Stimulated activated naive CD8-positive, alpha-beta T cell treated with anti-CD3 and anti-CD28 coated beads, Interleukin-15, amount 100 ng/mL, for 72 hours (primary cell): Measurements from ENCODE around the gene KCNIP4.

Experiments used
- ATAC-seq: fragments of 150-1000 bp; cut with Tn5 transposase; 2 replicates; pipeline ENCODE4 v1.10.0; 2021; ENCODE audit warnings: mild to moderate bottlenecking, moderate library complexity
- DNase-seq, 2 donors: peaks; one replicate each; pipeline ENCODE4 v3.0.0; 2021 to 2022
- H3K27ac Mint-ChIP-seq, 2 donors: one replicate each; pipeline ENCODE4 v1.8.0; 2022; ENCODE audit warnings: mild to moderate bottlenecking in 2 of 2, mixed read lengths in 2 of 2, moderate library complexity in 2 of 2
- H3K27me3 Mint-ChIP-seq: one replicate; pipeline ENCODE4 v1.8.0; 2022; ENCODE audit warnings: mixed read lengths
- H3K4me1 Mint-ChIP-seq: one replicate; pipeline ENCODE4 v1.8.0; 2022; ENCODE audit warnings: mild to moderate bottlenecking, mixed read lengths
- H3K4me3 Mint-ChIP-seq, 2 donors: one replicate each; pipeline ENCODE4 v1.8.0; 2022; ENCODE audit warnings: mild to moderate bottlenecking in 2 of 2, mixed read lengths in 2 of 2, moderate library complexity in 1 of 2
- H3K9me3 Mint-ChIP-seq, 2 donors: one replicate each; pipeline ENCODE4 v1.8.0; 2022; ENCODE audit warnings: mixed read lengths in 2 of 2

Gene KCNIP4

DNA sequence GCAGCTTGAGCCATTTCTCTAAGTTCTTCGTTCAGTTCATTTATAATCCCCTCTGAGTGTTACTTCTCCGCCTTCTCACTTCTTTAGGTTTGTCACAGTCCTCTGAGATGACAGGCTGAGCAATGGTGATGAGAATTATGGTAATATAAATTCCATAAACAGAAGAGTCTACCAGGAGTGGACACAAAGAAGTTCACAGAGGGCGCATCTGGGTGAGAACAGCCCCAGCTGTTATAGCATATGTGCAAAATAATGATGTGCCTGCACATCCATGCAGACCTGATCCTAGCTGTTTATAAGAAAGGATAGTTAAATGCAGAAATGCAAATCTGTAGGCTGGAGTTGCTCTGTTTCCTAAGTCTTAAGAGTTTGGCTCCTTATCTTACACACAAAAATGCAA lies 377.5 kb downstream of the KCNIP4 start:
- ATAC-seq, result no peak
- peaks cover 4 to 7% of the 10 kb centered on the region in 2 donors for H3K9me3 Mint-ChIP-seq
- H3K4me3 Mint-ChIP-seq, result no peak overlapping the region

DNA sequence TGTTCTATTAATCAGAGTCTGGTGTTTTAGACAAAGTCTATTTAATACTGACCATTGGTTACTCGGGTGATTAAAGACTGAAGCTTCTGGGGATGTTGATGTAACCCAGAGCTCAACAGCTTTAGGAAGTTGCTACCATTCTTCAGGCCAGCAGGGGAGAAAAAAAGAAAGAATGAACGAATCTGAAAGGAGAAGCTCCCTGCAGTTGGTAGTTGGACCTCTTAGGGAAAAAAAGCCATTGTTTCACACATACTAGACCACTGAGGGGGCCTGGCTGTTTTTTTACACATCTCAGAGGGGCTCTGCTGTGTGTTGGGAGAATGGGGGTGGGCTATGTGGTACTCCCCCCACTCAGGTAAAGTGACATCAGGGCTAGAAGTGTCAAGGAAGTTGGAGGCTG lies 378.9 kb downstream of the KCNIP4 start:
- H3K27me3 Mint-ChIP-seq, result no peaks in the 10 kb centered on the region
- DNase-seq (no peak), ATAC-seq (no peak)
- peaks cover 4 to 9% of the 10 kb centered on the region in 2 donors for H3K9me3 Mint-ChIP-seq
- H3K27ac Mint-ChIP-seq, result no peak overlapping the region
- H3K4me3 Mint-ChIP-seq, result no peak overlapping the region
- H3K4me1 Mint-ChIP-seq, result no peaks in the 10 kb centered on the region

More for the DNA sequence above, 377.5 kb downstream of the KCNIP4 start:
- H3K4me1 Mint-ChIP-seq, result no peaks in the 10 kb centered on the region
- H3K27me3 Mint-ChIP-seq, result no peaks in the 10 kb centered on the region
- no peak for DNase-seq
- no peak overlapping the region for H3K27ac Mint-ChIP-seq

DNA sequence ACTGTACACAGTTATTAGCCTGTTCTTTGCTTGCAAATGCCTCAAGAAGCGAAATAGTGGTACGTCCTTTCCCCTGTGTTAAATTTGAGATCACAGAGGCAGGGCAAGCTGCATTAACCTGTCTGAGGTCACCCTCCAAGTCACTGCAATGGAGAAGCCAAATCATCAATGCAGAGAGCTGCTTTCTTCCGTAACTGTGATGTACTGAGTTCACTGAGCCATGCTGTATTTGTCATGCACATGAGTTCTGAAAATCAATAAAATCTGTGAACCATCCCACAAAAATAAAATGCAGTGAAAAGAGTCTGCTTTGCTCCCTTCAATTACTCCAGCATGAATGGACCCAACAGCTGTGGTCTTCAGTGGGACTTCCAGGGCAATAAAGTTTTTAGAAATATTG lies 393.5 kb downstream of the KCNIP4 start:
- H3K4me1 Mint-ChIP-seq, result no peaks in the 10 kb centered on the region
- no peak for DNase-seq
- no peak for ATAC-seq
- no peaks in the 10 kb centered on the region for H3K9me3 Mint-ChIP-seq
- no peak overlapping the region for H3K27ac Mint-ChIP-seq
- H3K4me3 Mint-ChIP-seq, result no peak overlapping the region
- no peaks in the 10 kb centered on the region for H3K27me3 Mint-ChIP-seq

DNA sequence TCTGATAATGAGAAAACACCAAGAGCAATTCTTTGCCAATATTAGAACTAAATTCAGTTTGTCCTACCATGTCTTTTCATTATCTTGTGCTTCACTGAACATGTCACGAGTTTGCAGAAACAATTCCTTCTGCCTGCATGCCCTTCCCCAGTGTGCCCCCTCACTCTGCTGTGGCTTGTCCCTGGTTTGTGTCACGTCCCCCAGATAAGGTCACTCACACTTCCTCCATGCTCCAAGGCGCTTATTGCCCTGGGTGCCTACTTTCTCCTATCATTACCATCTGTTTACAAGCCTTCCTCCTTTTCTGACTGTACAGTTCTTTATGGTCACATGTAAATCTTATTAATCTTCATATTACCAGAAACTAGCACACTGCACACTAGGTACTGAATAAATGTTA lies 394.1 kb downstream of the KCNIP4 start:
- Mint-ChIP-seq H3K4me1 (no peaks in the 10 kb centered on the region), H3K27me3 (no peaks in the 10 kb centered on the region), H3K27ac (no peak overlapping the region), H3K9me3 (no peaks in the 10 kb centered on the region), H3K4me3 (no peak overlapping the region)
- DNase-seq, result no peak
- no peak for ATAC-seq

DNA sequence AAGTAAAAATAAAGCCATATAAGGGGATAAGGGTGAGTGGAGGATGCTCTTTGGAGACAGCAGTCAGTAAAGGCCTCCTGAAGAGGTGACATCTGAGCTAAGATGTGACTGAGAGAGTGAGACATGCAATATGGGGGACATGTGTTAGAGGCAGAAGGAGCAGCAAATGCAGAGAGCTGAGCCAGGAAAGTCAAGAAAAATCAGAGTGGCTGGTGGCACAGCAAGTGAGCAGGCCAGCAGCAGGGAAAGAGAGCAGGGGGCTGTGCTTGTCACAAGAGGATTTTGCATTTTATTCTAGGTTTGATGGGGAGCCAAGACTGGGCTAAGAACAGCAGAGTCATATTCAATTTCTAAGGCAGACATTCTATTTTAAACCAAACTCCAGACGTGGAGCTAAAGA lies 394.5 kb downstream of the KCNIP4 start:
- no peaks in the 10 kb centered on the region for H3K27me3 Mint-ChIP-seq
- no peaks in the 10 kb centered on the region for H3K9me3 Mint-ChIP-seq
- no peak overlapping the region for H3K27ac Mint-ChIP-seq
- H3K4me1 Mint-ChIP-seq, result no peaks in the 10 kb centered on the region
- no peak overlapping the region for H3K4me3 Mint-ChIP-seq
- ATAC-seq (no peak), DNase-seq (no peak)

DNA sequence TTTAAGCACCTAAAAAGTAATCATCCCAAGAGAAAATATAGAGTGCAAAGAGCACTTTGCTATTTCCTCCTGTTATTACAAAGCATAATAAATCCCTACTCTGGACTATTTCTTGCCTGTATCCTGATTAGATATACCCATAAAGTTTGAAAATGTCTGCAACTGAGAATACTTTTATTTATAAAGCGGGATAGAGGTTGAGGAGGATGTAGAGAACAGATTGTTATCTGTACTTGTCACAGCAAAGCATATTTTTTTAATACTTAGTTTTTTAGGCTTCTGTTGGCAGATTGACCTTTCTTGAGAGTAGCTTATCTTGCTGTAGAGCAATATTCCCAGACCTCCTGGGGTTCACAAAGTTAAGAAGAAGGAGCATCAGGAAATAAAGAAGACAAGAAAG lies 396.1 kb downstream of the KCNIP4 start:
- DNase-seq (no peak), ATAC-seq (no peak)
- H3K27me3 Mint-ChIP-seq, result no peaks in the 10 kb centered on the region
- H3K27ac Mint-ChIP-seq, result no peak overlapping the region
- H3K9me3 Mint-ChIP-seq, result no peaks in the 10 kb centered on the region
- H3K4me3 Mint-ChIP-seq, result no peak overlapping the region
- no peaks in the 10 kb centered on the region for H3K4me1 Mint-ChIP-seq

DNA sequence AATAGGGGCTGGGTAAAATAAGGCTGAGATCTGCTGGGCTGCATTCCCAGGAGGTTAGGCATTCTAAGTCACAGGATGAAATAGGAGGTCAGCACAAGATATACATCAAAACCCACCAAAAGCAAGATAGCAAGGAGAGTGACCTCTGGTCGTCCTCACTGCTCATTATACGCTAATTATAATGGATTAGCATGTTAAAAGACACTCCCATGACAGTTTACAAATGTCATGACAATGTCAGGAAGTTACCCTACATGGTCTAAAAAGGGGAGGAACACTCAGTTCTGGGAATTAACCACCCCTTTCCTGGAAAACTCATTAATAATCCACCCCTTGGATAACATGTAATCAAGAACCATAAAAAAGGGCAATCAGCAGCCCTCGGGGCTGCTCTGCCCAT lies 403.6 kb downstream of the KCNIP4 start:
- H3K27ac Mint-ChIP-seq, result no peak overlapping the region

DNA sequence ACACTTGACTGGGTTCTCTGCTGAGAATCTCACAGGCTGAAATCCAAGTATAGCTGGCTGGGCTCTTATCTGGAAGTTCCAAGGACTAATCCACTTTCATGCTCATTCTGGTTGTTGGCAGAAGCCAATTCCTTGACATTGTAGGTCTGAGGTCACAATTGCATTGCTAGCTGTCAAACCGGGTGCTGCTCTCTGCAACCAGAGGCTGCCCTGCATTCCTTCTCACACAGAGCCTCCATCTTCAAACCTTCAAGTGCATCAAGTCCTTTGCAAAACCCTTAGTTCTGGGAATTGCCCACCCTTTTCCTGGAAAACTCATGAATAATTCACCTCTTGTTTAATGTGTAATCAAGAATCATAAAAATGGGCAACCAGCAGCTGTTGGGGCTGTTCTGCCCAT lies 404.2 kb downstream of the KCNIP4 start:
- no peaks in the 10 kb centered on the region for H3K27me3 Mint-ChIP-seq
- no peak overlapping the region for H3K4me3 Mint-ChIP-seq
- no peak for DNase-seq
- no peak overlapping the region for H3K27ac Mint-ChIP-seq
- H3K9me3 Mint-ChIP-seq, result peaks cover 0 to 3% of the 10 kb centered on the region in 2 donors
- H3K4me1 Mint-ChIP-seq, result no peaks in the 10 kb centered on the region
- no peak for ATAC-seq

More for the DNA sequence above, 403.6 kb downstream of the KCNIP4 start:
- no peak overlapping the region for H3K4me3 Mint-ChIP-seq
- H3K4me1 Mint-ChIP-seq, result no peaks in the 10 kb centered on the region
- DNase-seq, result no peak
- H3K9me3 Mint-ChIP-seq, result peaks cover 0 to 3% of the 10 kb centered on the region in 2 donors
- H3K27me3 Mint-ChIP-seq, result no peaks in the 10 kb centered on the region
- ATAC-seq, result no peak

DNA sequence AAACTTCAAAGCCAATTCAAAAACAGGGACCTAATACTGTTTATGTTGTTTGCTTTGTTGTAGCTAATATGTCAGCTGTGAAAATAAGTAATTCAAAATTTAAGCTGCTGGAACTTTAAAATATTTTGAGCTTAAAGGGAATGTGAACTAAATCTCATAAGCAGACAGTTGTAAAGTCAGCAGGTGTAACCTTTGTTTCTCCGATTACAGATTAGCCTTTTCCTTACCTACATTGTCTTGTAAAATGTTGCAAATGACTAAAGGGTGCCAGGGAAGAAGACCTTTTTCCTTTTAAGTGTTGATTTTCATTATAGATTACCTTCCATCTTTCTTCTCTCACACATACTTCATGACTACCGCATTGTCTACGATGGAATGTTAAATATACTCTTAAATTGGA lies 405.1 kb downstream of the KCNIP4 start:
- H3K9me3 Mint-ChIP-seq, result peaks cover 0 to 8% of the 10 kb centered on the region in 2 donors

DNA sequence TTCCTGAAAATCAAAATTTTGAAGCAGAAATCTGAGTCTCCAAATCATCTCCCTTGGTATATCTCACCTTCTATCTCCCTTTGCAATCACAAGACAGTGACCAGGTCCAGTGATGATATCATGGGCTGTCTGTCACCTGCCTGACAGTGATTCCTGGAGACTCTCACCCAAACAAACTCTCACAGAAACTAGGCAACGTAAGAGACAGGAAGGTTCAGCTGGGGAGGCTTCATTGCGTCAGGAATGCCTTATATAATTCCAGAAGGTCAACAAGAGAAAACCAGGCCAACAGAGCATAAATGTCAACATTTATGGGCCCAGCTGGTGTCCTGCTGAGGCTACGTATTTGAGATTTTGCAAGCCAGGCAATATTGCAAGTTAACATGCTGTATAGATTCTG lies 412.7 kb downstream of the KCNIP4 start:
- H3K4me1 Mint-ChIP-seq, result no peaks in the 10 kb centered on the region
- peaks cover 0 to 10% of the 10 kb centered on the region in 2 donors for H3K9me3 Mint-ChIP-seq
- ATAC-seq, result no peak
- no peaks in the 10 kb centered on the region for H3K27me3 Mint-ChIP-seq
- no peak for DNase-seq
- no peak overlapping the region for H3K27ac Mint-ChIP-seq
- H3K4me3 Mint-ChIP-seq, result no peak overlapping the region

More for the DNA sequence above, 405.1 kb downstream of the KCNIP4 start:
- Mint-ChIP-seq H3K27me3 (no peaks in the 10 kb centered on the region), H3K4me1 (no peaks in the 10 kb centered on the region), H3K4me3 (no peak overlapping the region), H3K27ac (no peak overlapping the region)
- no peak for ATAC-seq
- DNase-seq, result no peak

DNA sequence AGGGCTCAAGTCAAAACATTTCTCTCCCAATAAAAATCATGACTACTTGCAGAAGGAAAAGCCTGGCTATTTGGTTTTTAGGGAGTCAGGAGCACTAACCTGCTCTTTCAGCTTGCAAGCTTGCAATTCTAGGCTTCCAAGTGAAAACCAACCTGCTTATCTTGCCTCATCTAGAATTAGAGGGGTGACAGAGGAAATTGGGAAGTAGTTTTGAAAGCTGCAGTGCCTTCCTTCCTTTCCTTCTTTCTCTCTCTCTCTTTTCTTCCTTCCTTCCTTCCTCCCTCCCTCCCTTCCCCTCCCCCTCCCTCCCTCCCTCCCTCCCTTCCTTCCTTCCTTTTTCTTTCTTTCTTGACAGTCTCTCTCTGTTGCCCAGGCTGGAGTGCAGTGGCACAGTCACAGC lies 417.5 kb downstream of the KCNIP4 start:
- Mint-ChIP-seq H3K27me3 (no peaks in the 10 kb centered on the region), H3K9me3 (peaks cover 0 to 5% of the 10 kb centered on the region in 2 donors), H3K4me1 (no peaks in the 10 kb centered on the region), H3K27ac (no peak overlapping the region), H3K4me3 (no peak overlapping the region)
- no peak for DNase-seq
- no peak for ATAC-seq

DNA sequence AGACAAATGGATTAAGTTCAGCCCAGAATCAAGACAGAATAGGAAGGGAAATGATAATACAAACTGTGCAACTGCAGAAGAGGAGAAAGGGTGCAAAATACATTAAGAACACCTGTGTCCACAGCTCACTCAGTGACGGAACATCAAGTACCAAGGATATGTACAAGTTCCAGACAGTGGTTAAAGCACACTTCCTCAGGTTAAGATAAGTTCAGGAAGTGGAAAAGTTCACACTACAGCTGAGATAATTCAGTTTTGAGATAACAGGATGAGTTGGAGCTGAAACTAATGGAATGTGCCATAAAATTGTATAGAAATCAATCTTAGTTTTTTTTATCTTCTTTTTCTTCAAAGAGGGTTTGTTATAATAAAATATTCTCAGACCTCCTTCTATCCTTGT lies 419.4 kb downstream of the KCNIP4 start:
- no peak for ATAC-seq
- no peak overlapping the region for H3K27ac Mint-ChIP-seq

DNA sequence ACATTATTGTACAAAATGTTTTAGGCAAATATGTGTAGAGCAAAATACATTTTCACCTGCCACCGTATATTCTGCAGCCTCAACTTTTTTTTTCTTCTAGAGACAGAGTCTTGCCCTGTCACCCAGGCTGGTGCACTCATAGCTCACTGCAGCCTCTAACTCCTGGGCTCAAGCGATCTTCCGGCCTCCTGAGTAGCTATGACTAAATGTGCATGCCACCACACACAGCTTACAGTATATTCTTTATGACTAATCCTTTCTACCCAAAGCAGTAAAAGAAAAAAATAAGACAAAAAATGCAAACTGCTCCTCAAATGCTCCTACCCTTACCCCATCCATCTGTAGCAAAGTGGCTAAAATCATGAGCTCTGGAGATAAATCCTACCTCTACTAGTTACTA lies 426.3 kb downstream of the KCNIP4 start:
- H3K27ac Mint-ChIP-seq, result no peak overlapping the region
- H3K4me3 Mint-ChIP-seq, result no peak overlapping the region
- peaks cover 10 to 12% of the 10 kb centered on the region in 2 donors for H3K9me3 Mint-ChIP-seq
- ATAC-seq (no peak), DNase-seq (no peak)
- no peaks in the 10 kb centered on the region for H3K4me1 Mint-ChIP-seq
- H3K27me3 Mint-ChIP-seq, result no peaks in the 10 kb centered on the region

More for the DNA sequence above, 419.4 kb downstream of the KCNIP4 start:
- H3K4me3 Mint-ChIP-seq, result no peak overlapping the region
- H3K4me1 Mint-ChIP-seq, result no peaks in the 10 kb centered on the region
- DNase-seq, result no peak
- H3K9me3 Mint-ChIP-seq, result peaks cover 0 to 6% of the 10 kb centered on the region in 2 donors
- no peaks in the 10 kb centered on the region for H3K27me3 Mint-ChIP-seq

DNA sequence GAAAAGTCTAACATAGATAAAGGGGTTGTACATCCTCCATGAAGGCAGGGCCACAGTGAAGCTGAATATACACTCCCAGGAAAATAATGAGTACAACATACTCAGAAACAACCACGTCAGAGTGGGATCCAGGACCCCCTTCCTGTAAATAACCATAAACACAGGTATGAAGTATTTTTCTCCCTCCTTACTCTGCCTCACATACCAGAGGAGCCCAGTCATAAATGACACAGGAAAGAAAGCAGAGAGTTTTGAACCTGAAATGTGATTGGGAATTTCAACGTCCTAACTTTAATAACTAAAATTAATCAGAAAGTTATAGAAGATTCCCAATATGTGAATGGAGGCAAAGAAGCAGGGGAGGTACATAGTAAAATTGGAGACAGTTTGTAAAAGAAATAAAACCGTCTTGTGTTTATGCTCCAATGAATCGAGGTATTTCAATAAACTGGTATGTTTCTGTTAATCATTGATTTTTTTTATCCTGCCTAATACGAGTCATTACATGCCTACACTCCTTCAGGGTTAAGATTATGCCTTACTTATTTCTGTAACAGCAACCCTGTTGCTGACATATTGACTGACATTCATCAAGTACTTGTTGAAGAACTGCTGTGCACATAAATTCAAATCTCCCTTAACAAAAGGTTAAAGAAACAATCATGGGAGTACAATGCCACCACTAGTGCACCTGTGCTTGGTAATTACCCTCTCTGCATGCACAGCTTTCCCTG lies 431.3 kb downstream of the KCNIP4 start:
- Mint-ChIP-seq H3K4me1 (no peaks in the 10 kb centered on the region), H3K27me3 (no peaks in the 10 kb centered on the region), H3K4me3 (no peak overlapping the region), H3K27ac (no peak overlapping the region), H3K9me3 (peaks cover 5 to 10% of the 10 kb centered on the region in 2 donors)
- DNase-seq, result no peak
- no peak for ATAC-seq

DNA sequence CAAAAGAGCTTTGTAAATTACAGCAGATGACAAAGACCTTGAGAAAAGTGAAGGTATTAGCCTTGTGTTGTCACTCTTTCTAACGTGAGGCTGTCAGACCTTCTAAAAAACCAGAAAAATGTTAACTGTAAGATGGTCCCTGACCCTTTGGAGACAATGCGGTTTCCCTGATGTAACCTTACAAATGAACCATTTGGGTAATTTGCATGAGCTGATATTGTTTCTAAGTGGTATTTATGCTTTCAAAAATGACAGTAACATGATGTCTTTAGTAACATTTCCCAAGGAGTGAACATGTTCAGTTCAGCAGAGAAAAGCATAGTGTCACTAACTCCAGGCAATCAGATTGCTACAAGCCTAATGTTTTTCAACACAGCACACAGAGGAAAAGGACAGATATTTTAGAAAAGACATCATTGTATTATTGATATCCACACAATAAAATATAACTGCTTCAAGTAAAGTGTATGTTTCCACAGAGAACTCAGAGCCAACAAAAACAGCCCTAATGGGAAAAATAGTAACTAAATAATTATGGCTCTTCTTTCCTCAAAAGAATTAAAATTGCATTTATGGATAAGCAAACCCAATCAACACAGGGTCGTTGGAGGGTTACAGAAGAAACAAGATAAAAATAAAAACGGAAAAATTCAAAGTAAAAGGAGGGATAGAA lies 434.4 kb downstream of the KCNIP4 start:
- no peak for DNase-seq
- Mint-ChIP-seq H3K27ac (no peak overlapping the region), H3K9me3 (no peaks in the 10 kb centered on the region), H3K4me3 (no peak overlapping the region), H3K27me3 (no peaks in the 10 kb centered on the region), H3K4me1 (no peaks in the 10 kb centered on the region)
- ATAC-seq, result no peak

DNA sequence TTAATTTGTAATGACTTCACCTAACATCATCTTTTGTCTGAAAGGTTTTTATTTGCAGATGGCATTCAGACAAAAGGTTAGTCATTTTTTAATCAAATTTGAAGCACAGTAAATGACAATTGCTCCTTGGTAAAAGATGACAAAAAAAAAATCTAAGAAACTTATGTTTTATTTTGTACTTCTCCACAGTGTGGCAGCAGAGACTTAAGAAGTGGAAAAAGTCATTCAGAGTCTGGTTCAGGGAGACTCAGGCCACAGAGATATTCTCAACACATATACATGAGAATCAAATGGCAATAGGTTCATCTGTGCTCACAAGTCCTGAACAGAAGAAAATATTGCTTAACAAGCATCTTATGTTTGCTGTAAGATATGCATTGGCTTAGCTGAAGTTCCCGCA lies 436.2 kb downstream of the KCNIP4 start:
- H3K9me3 Mint-ChIP-seq, result no peaks in the 10 kb centered on the region
- DNase-seq (no peak), ATAC-seq (no peak)
- H3K4me3 Mint-ChIP-seq, result no peak overlapping the region
- H3K4me1 Mint-ChIP-seq, result no peaks in the 10 kb centered on the region
- H3K27ac Mint-ChIP-seq, result no peak overlapping the region
- H3K27me3 Mint-ChIP-seq, result no peaks in the 10 kb centered on the region
